DOHH2 (cell line): ENCODE data around the gene IKBIP.
A peak's percentile ranks its signal among the peaks of the same experiment; 100 is the strongest.

Source experiments
- H3F3A ChIP-seq: fragments of 200-600 bp; sonication (generic), shearing (Covaris generic); 2 replicates; pipeline ENCODE4 v1.6.0; 2016; ENCODE audit warnings: antibody characterized with exemption, mild to moderate bottlenecking; ENCODE audit not compliant: control insufficient read depth, insufficient read depth
- H3K27ac ChIP-seq: fragments of 200-600 bp; sonication (generic); 2 replicates; pipeline ENCODE4 v1.5.1; 2014; ENCODE audit warnings: low read depth, mild to moderate bottlenecking, low read length, moderate library complexity
- H3K27me3 ChIP-seq: fragments of 200-600 bp; sonication (generic); 2 replicates; pipeline ENCODE4 v1.6.1; 2014; ENCODE audit warnings: mild to moderate bottlenecking, low read length, mixed read lengths; ENCODE audit not compliant: control insufficient read depth
- H3K36me3 ChIP-seq: fragments of 200-600 bp; sonication (generic); 2 replicates; pipeline ENCODE4 v1.6.1; 2014; ENCODE audit warnings: mild to moderate bottlenecking, low read length, moderate library complexity, mixed read lengths; ENCODE audit not compliant: control insufficient read depth
- H3K4me1 ChIP-seq: fragments of 200-600 bp; sonication (generic); 2 replicates; pipeline ENCODE4 v1.6.1; 2014; ENCODE audit warnings: mild to moderate bottlenecking, low read length, mixed read lengths; ENCODE audit not compliant: control insufficient read depth
- H3K4me2 ChIP-seq: fragments of 200-600 bp; sonication (generic); 2 replicates; pipeline ENCODE4 v1.6.0; 2014; ENCODE audit warnings: mild to moderate bottlenecking, low read length, moderate library complexity
- H3K4me3 ChIP-seq: fragments of 200-600 bp; sonication (generic); 2 replicates; pipeline ENCODE4 v1.5.1; 2014; ENCODE audit warnings: mild to moderate bottlenecking, low read length, mixed read lengths
- H3K79me2 ChIP-seq: fragments of 200-600 bp; sonication (generic); 2 replicates; pipeline ENCODE4 v1.6.1; 2014; ENCODE audit warnings: mild to moderate bottlenecking, low read length, mixed read lengths; ENCODE audit not compliant: control insufficient read depth
- H3K9me2 ChIP-seq: fragments of 200-600 bp; sonication (generic); replicated peaks from 2 replicates; pipeline ENCODE4 v1.6.1; 2014; ENCODE audit warnings: mild to moderate bottlenecking, low read length, mixed read lengths; ENCODE audit not compliant: control insufficient read depth
- H3K9me3 ChIP-seq: fragments of 200-600 bp; sonication (generic); 2 replicates; pipeline ENCODE4 v1.6.1; 2014; ENCODE audit warnings: antibody characterized with exemption, low read length, mixed read lengths; ENCODE audit not compliant: control insufficient read depth, insufficient read depth
- H4K20me1 ChIP-seq: fragments of 200-600 bp; sonication (generic); 2 replicates; pipeline ENCODE4 v1.6.0; 2014; ENCODE audit warnings: low read depth, mild to moderate bottlenecking, antibody characterized with exemption, low read length, moderate library complexity; ENCODE audit not compliant: control insufficient read depth, insufficient read depth
- EZH2phosphoT487 ChIP-seq: fragments of 200-600 bp; sonication (generic); IDR thresholded peaks from 2 replicates; pipeline ENCODE4 v1.6.1; 2017; ENCODE audit warnings: borderline replicate concordance, mild to moderate bottlenecking, antibody characterized with exemption, low read length, moderate library complexity, mixed read lengths
- TF ChIP-seq, protein P1 (sequence below): fragments of 200-600 bp; sonication (generic); IDR thresholded peaks from one replicate; pipeline ENCODE4 v1.5.1; 2014; ENCODE audit warnings: antibody characterized with exemption, mild to moderate bottlenecking, low read depth, low read length; ENCODE audit not compliant: poor library complexity, severe bottlenecking

Gene IKBIP

DNA sequence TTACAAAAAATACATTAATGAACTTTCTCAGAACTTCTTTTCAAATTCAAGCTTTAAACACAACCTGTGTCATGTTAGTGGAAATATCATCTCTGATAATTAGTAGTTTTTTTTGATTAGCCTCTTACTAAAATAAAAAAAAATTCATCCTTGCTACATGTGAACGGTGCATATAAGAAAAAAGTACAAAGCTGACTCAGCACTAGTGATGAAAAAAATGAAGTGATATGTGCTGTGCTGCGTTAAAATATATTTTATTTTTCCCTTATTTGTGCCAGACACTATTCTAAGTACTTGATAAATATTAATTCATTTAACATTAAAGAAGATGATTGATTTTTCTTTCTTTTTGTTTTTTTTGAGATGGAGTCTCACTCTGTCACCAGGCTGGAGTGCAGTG lies 7.5 kb downstream of the IKBIP start:
- H3K4me2 ChIP-seq, result peak overlapping the region; percentile 42
- H3F3A ChIP-seq, result no peaks in the 10 kb centered on the region
- no peaks in the 10 kb centered on the region for H3K27me3 ChIP-seq
- no peaks in the 10 kb centered on the region for H3K9me3 ChIP-seq
- H3K36me3 ChIP-seq, result peaks cover 22% of the 10 kb centered on the region
- no peaks in the 10 kb centered on the region for H3K9me2 ChIP-seq
- TF ChIP-seq, protein P1, sequence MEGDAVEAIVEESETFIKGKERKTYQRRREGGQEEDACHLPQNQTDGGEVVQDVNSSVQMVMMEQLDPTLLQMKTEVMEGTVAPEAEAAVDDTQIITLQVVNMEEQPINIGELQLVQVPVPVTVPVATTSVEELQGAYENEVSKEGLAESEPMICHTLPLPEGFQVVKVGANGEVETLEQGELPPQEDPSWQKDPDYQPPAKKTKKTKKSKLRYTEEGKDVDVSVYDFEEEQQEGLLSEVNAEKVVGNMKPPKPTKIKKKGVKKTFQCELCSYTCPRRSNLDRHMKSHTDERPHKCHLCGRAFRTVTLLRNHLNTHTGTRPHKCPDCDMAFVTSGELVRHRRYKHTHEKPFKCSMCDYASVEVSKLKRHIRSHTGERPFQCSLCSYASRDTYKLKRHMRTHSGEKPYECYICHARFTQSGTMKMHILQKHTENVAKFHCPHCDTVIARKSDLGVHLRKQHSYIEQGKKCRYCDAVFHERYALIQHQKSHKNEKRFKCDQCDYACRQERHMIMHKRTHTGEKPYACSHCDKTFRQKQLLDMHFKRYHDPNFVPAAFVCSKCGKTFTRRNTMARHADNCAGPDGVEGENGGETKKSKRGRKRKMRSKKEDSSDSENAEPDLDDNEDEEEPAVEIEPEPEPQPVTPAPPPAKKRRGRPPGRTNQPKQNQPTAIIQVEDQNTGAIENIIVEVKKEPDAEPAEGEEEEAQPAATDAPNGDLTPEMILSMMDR, result no peak
- TF ChIP-seq EZH2phosphoT487, result no peak
- H3K27ac ChIP-seq, result no peak overlapping the region
- H3K4me1 ChIP-seq, result peaks cover 24% of the 10 kb centered on the region
- H3K79me2 ChIP-seq, result peaks cover 78% of the 10 kb centered on the region
- no peak overlapping the region for H3K4me3 ChIP-seq
- H4K20me1 ChIP-seq, result 0 out of 2 replicates have a peak, but pooled peaks cover 3% of the 10 kb centered on the region

GRCh38 chr12:98635657-98636323 lies 8.8 kb downstream of the IKBIP start:
- H3K4me2 ChIP-seq, result peak overlapping the region; percentile 42
- H3K27ac ChIP-seq, result no peak overlapping the region
- peaks cover 21% of the 10 kb centered on the region for H3K36me3 ChIP-seq
- H3K4me3 ChIP-seq, result 0 out of 2 replicates have a peak overlapping the region, but pooled peaks have one; percentile 3
- no peaks in the 10 kb centered on the region for H3K9me3 ChIP-seq
- H3K27me3 ChIP-seq, result no peaks in the 10 kb centered on the region
- H3F3A ChIP-seq, result no peaks in the 10 kb centered on the region
- peaks cover 21% of the 10 kb centered on the region for H3K4me1 ChIP-seq
- no peaks in the 10 kb centered on the region for H3K9me2 ChIP-seq
- TF ChIP-seq, protein P1, result no peak
- TF ChIP-seq EZH2phosphoT487, result no peak
- H3K79me2 ChIP-seq, result peaks cover 65% of the 10 kb centered on the region
- H4K20me1 ChIP-seq, result no peaks in the 10 kb centered on the region

DNA sequence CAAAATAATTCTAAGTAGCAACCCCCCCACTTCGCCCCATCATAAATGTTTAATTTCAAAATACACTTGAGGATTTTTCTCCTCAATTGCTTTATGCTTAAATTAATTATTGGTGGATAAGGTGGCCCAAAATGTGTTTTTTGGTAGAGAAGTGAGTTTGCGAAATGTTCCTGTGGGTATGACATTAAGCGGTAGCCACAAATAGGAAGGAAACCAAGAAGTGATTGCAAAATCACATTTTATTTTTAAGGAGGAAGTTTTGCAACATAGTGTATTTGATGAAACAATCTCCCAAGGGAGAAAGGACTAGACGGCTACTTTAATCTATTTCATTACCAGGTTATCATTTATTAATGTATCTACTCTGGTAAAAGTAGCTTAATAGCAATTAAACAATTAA lies 25.6 kb downstream of the IKBIP start:
- H3K27ac ChIP-seq, result no peak overlapping the region
- H3K9me2 ChIP-seq, result no peaks in the 10 kb centered on the region
- H4K20me1 ChIP-seq, result no peaks in the 10 kb centered on the region
- no peaks in the 10 kb centered on the region for H3K9me3 ChIP-seq
- H3K79me2 ChIP-seq, result no peaks in the 10 kb centered on the region
- H3K4me2 ChIP-seq, result no peak overlapping the region
- H3K4me3 ChIP-seq, result no peak overlapping the region
- H3F3A ChIP-seq, result peaks cover 9% of the 10 kb centered on the region
- no peak for TF ChIP-seq EZH2phosphoT487
- TF ChIP-seq, protein P1, result no peak
- no peaks in the 10 kb centered on the region for H3K4me1 ChIP-seq
- no peaks in the 10 kb centered on the region for H3K27me3 ChIP-seq
- H3K36me3 ChIP-seq, result peaks cover under 1% of the 10 kb centered on the region; the same call in 1 of the 2 replicates
